H9 (cell line): ENCODE measurements around the gene RAB1A. TPM values are rescaled to one million over a fixed set of nuclear protein-coding genes. Genes with fewer than 3 reads are reported as not detected.

Experiments
- DNase-seq: peaks from one replicate; pipeline ENCODE4 v3.0.0-alpha.2; 2017
- H2AFZ ChIP-seq: one replicate; pipeline ENCODE4 v1.6.1; 2013; ENCODE audit warnings: mild to moderate bottlenecking, low read length, control low read depth, moderate library complexity
- H2AK5ac ChIP-seq: 2 replicates; pipeline ENCODE4 v1.6.1; 2013; ENCODE audit warnings: low read length, control low read depth, mixed read lengths; ENCODE audit not compliant: insufficient read length
- H2BK120ac ChIP-seq: one replicate; pipeline ENCODE4 v1.6.1; 2013; ENCODE audit warnings: low read depth, mild to moderate bottlenecking, low read length, control low read depth, inconsistent platforms; ENCODE audit not compliant: poor library complexity, severe bottlenecking
- H2BK12ac ChIP-seq: 2 replicates; pipeline ENCODE4 v1.6.1; 2013; ENCODE audit warnings: low read length, control low read depth, mixed read lengths, low read depth; ENCODE audit not compliant: insufficient read length
- H2BK15ac ChIP-seq: 2 replicates; pipeline ENCODE4 v1.6.1; 2013; ENCODE audit warnings: low read depth, low read length, control low read depth
- H2BK20ac ChIP-seq: one replicate; pipeline ENCODE4 v1.6.1; 2013; ENCODE audit warnings: low read depth, mild to moderate bottlenecking, low read length, control low read depth, inconsistent platforms; ENCODE audit not compliant: poor library complexity, severe bottlenecking
- H2BK5ac ChIP-seq: 2 replicates; pipeline ENCODE4 v1.6.1; 2013; ENCODE audit warnings: low read length, control low read depth, mixed read lengths; ENCODE audit not compliant: insufficient read length
- H3K14ac ChIP-seq: 2 replicates; pipeline ENCODE4 v1.6.1; 2013; ENCODE audit warnings: low read length, control low read depth; ENCODE audit not compliant: insufficient read depth
- H3K18ac ChIP-seq: 2 replicates; pipeline ENCODE4 v1.6.1; 2013; ENCODE audit warnings: low read depth, mild to moderate bottlenecking, mixed read lengths, low read length, control low read depth; ENCODE audit not compliant: insufficient read length
- H3K23ac ChIP-seq: 2 replicates; pipeline ENCODE4 v1.6.1; 2013; ENCODE audit warnings: low read length, control low read depth, mixed read lengths, low read depth; ENCODE audit not compliant: insufficient read length
- H3K23me2 ChIP-seq: 2 replicates; pipeline ENCODE4 v1.6.1; 2013; ENCODE audit warnings: low read depth, mild to moderate bottlenecking, mixed read lengths, low read length, control low read depth; ENCODE audit not compliant: insufficient read length, poor library complexity, severe bottlenecking
- H3K27ac ChIP-seq: 2 replicates; pipeline ENCODE4 v1.5.1; 2013; ENCODE audit warnings: low read length, control low read depth, mixed read lengths, low read depth; ENCODE audit not compliant: insufficient read length
- H3K27me3 ChIP-seq: 2 replicates; pipeline ENCODE4 v1.6.1; 2013; ENCODE audit warnings: low read length, control low read depth, inconsistent platforms; ENCODE audit not compliant: insufficient read depth
- H3K4ac ChIP-seq: 2 replicates; pipeline ENCODE4 v1.6.1; 2013; ENCODE audit warnings: low read depth, mild to moderate bottlenecking, control low read depth, inconsistent platforms, low read length, moderate library complexity
- H3K4me1 ChIP-seq: 2 replicates; pipeline ENCODE4 v1.6.1; 2013; ENCODE audit warnings: low read length, control low read depth, inconsistent platforms; ENCODE audit not compliant: insufficient read depth
- H3K4me2 ChIP-seq: 2 replicates; pipeline ENCODE4 v1.6.1; 2013; ENCODE audit warnings: low read length, control low read depth, mixed read lengths; ENCODE audit not compliant: insufficient read length, insufficient read depth
- H3K56ac ChIP-seq: 2 replicates; pipeline ENCODE4 v1.6.1; 2013; ENCODE audit warnings: low read depth, mild to moderate bottlenecking, mixed read lengths, low read length, control low read depth; ENCODE audit not compliant: insufficient read length
- H3K79me1 ChIP-seq: 2 replicates; pipeline ENCODE4 v1.6.1; 2013; ENCODE audit warnings: low read depth, mild to moderate bottlenecking, moderate library complexity, low read length, control low read depth, inconsistent platforms; ENCODE audit not compliant: insufficient read depth, poor library complexity, severe bottlenecking
- H3K79me2 ChIP-seq: 2 replicates; pipeline ENCODE4 v1.6.1; 2013; ENCODE audit warnings: low read length, control low read depth, inconsistent platforms; ENCODE audit not compliant: insufficient read depth
- H3K9ac ChIP-seq: 2 replicates; pipeline ENCODE4 v1.6.1; 2013; ENCODE audit warnings: low read length, control low read depth, mixed read lengths; ENCODE audit not compliant: insufficient read length; ENCODE audit errors: extremely low read depth
- H3K9me3 ChIP-seq: one replicate; pipeline ENCODE4 v1.6.1; 2013; ENCODE audit warnings: low read depth, low read length, inconsistent platforms; ENCODE audit not compliant: control insufficient read depth
- H3T11ph ChIP-seq: one replicate; pipeline ENCODE4 v1.6.1; 2013; ENCODE audit warnings: mild to moderate bottlenecking, low read length, control low read depth, inconsistent platforms
- H4K20me1 ChIP-seq: one replicate; pipeline ENCODE4 v1.6.1; 2013; ENCODE audit not compliant: control insufficient read depth, insufficient read length, insufficient read depth
- H4K5ac ChIP-seq: 2 replicates; pipeline ENCODE4 v1.6.1; 2013; ENCODE audit warnings: low read depth, mild to moderate bottlenecking, mixed read lengths, low read length, control low read depth; ENCODE audit not compliant: insufficient read length
- H4K8ac ChIP-seq: replicated peaks from 2 replicates; pipeline ENCODE4 v1.6.1; 2013; ENCODE audit warnings: low read length, control low read depth, mixed read lengths, low read depth; ENCODE audit not compliant: insufficient read length
- H4K91ac ChIP-seq: 2 replicates; pipeline ENCODE4 v1.6.1; 2013; ENCODE audit warnings: low read depth, mild to moderate bottlenecking, moderate library complexity, mixed read lengths, low read length, control low read depth; ENCODE audit not compliant: insufficient read length
- H3K27ac Mint-ChIP-seq, 3 experiments: 2 replicates in 2 of 3; 3 replicates in 1 of 3; pipeline ENCODE4 v1.8.0; 2020 to 2021; ENCODE audit warnings: mixed read lengths in 3 of 3, mild to moderate bottlenecking in 1 of 3, moderate library complexity in 1 of 3
- H3K27me3 Mint-ChIP-seq: 2 replicates; pipeline ENCODE4 v1.8.0; 2021; ENCODE audit warnings: low read depth, mild to moderate bottlenecking, moderate library complexity, mixed read lengths
- H3K36me3 Mint-ChIP-seq, 3 experiments: 2 replicates in 2 of 3; 3 replicates in 1 of 3; pipeline ENCODE4 v1.8.0; 2020 to 2021; ENCODE audit warnings: low read depth in 3 of 3, mixed read lengths in 3 of 3; ENCODE audit not compliant: insufficient read depth in 1 of 3
- H3K4me1 Mint-ChIP-seq, 2 experiments: 2 replicates each; pipeline ENCODE4 v1.8.0; 2020; ENCODE audit warnings: mixed read lengths in 2 of 2
- H3K4me3 Mint-ChIP-seq, 2 experiments: 2 replicates in 1 of 2; 3 replicates in 1 of 2; pipeline ENCODE4 v1.8.0; 2020 to 2021; ENCODE audit warnings: mild to moderate bottlenecking in 2 of 2, mixed read lengths in 2 of 2, moderate library complexity in 1 of 2
- H3K9me3 Mint-ChIP-seq, 2 experiments: 2 replicates in 1 of 2; 3 replicates in 1 of 2; pipeline ENCODE4 v1.8.0; 2020; ENCODE audit warnings: mild to moderate bottlenecking in 2 of 2, mixed read lengths in 2 of 2, moderate library complexity in 1 of 2
- CTCF ChIP-seq: fragments of 200-600 bp; sonication (generic); conservative IDR thresholded peaks from 3 replicates; pipeline ENCODE4 v1.8.0; 2021; ENCODE audit warnings: antibody characterized with exemption, mild to moderate bottlenecking
- WGBS: extraction: QIAGEN DNeasy Blood & Tissue Kit; methylation state at CpG from one replicate; pipeline ENCODE4 v1.1.7; 2013; ENCODE audit warnings: missing lambda C conversion rate, low lambda C conversion rate, mixed read lengths; ENCODE audit not compliant: insufficient read length; ENCODE audit errors: extremely low coverage; 5-methylcytosine and 5-hydroxymethylcytosine counted together
- total RNA-seq: library from RNA; stranded (reverse); gene quantifications from 2 replicates; pipeline ENCODE4 v1.2.1, GENCODE V29; 2021

Gene RAB1A
- total RNA-seq, 1 experiment from 2014 or later, result 112 TPM

- no peak for TF ChIP-seq CTCF
- H4K91ac ChIP-seq, result no peak overlapping the region
- no peaks in the 10 kb centered on the region for H3K4me1 ChIP-seq
- H3K23me2 ChIP-seq, result no peaks in the 10 kb centered on the region
- no peak overlapping the region for H3K14ac ChIP-seq
- WGBS, result no CpG with 5 or more reads among the region's 3 CpGs
- no peak overlapping the region for H2BK15ac ChIP-seq
- H3K4me2 ChIP-seq, result no peak overlapping the region
- no peak overlapping the region; a peak in 1 of 7 replicates for H3K27ac Mint-ChIP-seq
- no peak overlapping the region for H3T11ph ChIP-seq
- no peak overlapping the region for H2BK5ac ChIP-seq
- no peak overlapping the region for H3K4ac ChIP-seq
- no peak overlapping the region for H3K9ac ChIP-seq
- no peaks in the 10 kb centered on the region for H3K4me1 Mint-ChIP-seq
- H3K9me3 ChIP-seq, result no peaks in the 10 kb centered on the region
- no peak overlapping the region for H4K5ac ChIP-seq
- no peak overlapping the region for H2AK5ac ChIP-seq
- H3K79me2 ChIP-seq, result peaks cover 2% of the 10 kb centered on the region; the same call in 1 of the 2 replicates
- DNase-seq, result no peak
- no peak overlapping the region for H2AFZ ChIP-seq
- H4K8ac ChIP-seq, result no peak overlapping the region
- H3K56ac ChIP-seq, result no peak overlapping the region
- H4K20me1 ChIP-seq, result no peaks in the 10 kb centered on the region
- no peak overlapping the region for H3K18ac ChIP-seq
- H3K27ac ChIP-seq, result no peak overlapping the region
- H2BK20ac ChIP-seq, result no peak overlapping the region
- H3K27me3 Mint-ChIP-seq, result no peaks in the 10 kb centered on the region
- H3K79me1 ChIP-seq, result no peaks in the 10 kb centered on the region
- no peak overlapping the region for H3K4me3 Mint-ChIP-seq
- no peaks in the 10 kb centered on the region for H3K27me3 ChIP-seq
- no peak overlapping the region for H3K23ac ChIP-seq
- no peak overlapping the region for H2BK12ac ChIP-seq
- H2BK120ac ChIP-seq, result no peak overlapping the region
- no peaks in the 10 kb centered on the region for H3K9me3 Mint-ChIP-seq
- H3K36me3 Mint-ChIP-seq, result peaks cover 9 to 67% (median 51%) of the 10 kb centered on the region in 3 experiments; a peak in 6 of 7 replicates
Measured at GRCh38 chr2:65085148-65085547, 44.8 kb downstream of the RAB1A start.
